Lower leg skin (tissue), 4 donors: Measurements from ENCODE around the gene RARB. TPM values are rescaled to one million over a fixed set of nuclear protein-coding genes. Genes with fewer than 3 reads are reported as not detected.
A peak's percentile ranks its signal among the peaks of the same experiment; 100 is the strongest.

Experiments
- DNase-seq, 2 donors: peaks; one replicate each; pipeline ENCODE4 v3.0.0-alpha.2; 2019; ENCODE audit warnings: low spot score in 2 of 2
- H3K4me3 ChIP-seq: fragments of 200-600 bp; sonication (generic); 2 replicates; pipeline ENCODE4 v1.5.1; 2017; ENCODE audit warnings: mild to moderate bottlenecking, low read depth; ENCODE audit not compliant: poor library complexity, severe bottlenecking
- CTCF ChIP-seq, 3 donors: fragments of 450-650 bp; IDR thresholded peaks; one replicate each; pipeline ENCODE4 v1.5.1; 2016; ENCODE audit warnings: antibody characterized with exemption in 3 of 3, mild to moderate bottlenecking in 3 of 3, moderate library complexity in 2 of 3
- POLR2A ChIP-seq, 2 donors: fragments of 450-650 bp; IDR thresholded peaks; one replicate each; pipeline ENCODE4 v1.6.1; 2016 to 2017; ENCODE audit warnings: antibody characterized with exemption in 2 of 2, mild to moderate bottlenecking in 1 of 2, moderate library complexity in 1 of 2
- WGBS, 2 donors: methylation state at CpG; one replicate each; pipeline ENCODE4 v1.1.5; 2018; 5-methylcytosine and 5-hydroxymethylcytosine counted together
- intact Hi-C: fragments of 100-400 bp; cut with DNase I; formaldehyde crosslinking; loops from one replicate; pipeline ENCODE4 v1.15.0; 2023; ENCODE audit warnings: low total_unique reads
- total RNA-seq, 4 donors: library from RNA; depleted of rRNA; stranded (reverse); fragments of >200 nt; gene quantifications; one replicate each; pipeline ENCODE4 v1.1.0, GENCODE V29; 2016

RARB gene
- total RNA-seq, 4 donors from 2014 or later = 0.34 to 6.5 (median 4.4) TPM; not detected in 1

GRCh38 chr3:25597535-25598101, 169.6 kb downstream of the RARB start:
- intact Hi-C loops = no loop called here
- no peak overlapping the region for H3K4me3 ChIP-seq
- TF ChIP-seq CTCF (IDR thresholded peaks at IDR 0.05) = no peak
- no peak for TF ChIP-seq POLR2A (IDR thresholded peaks at IDR 0.05)
- 81 to 84% methylated on average over 1 of the region's 1 CpG for WGBS, 2 donors
- DNase-seq = no peak

DNA sequence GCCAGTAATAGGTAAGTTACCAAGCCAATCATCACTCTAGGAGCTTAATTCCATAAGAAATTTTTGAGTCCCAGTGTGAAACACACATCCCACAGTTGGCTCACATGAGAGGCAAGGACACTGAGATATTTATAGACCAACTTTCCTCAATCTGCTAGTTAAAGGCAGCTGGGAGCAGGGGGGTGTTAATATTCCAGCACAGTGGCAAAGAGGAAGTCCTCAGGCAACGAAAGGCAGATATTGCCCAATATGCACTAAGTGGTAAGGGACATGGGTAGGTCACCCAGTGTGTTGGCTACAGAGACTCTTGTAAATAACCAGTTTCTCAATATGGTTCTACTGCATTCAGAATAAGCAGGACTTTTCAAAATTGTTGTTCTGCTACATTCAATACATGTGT, 175.6 kb downstream of the RARB start:
- intact Hi-C loops = no loop called here
- DNase-seq = peak in 1 of 2 donors; percentile 29

GRCh38 chr3:25604107-25604805, 176.2 kb downstream of the RARB start:
- DNase-seq = no peak
- 69 to 78% methylated on average over 5 of the region's 5 CpGs for WGBS, 2 donors
- H3K4me3 ChIP-seq = no peak overlapping the region
- intact Hi-C loops = no loop called here
- TF ChIP-seq CTCF (IDR thresholded peaks at IDR 0.05) = no peak
- TF ChIP-seq POLR2A (IDR thresholded peaks at IDR 0.05) = no peak

More for the DNA sequence above, 175.6 kb downstream of the RARB start:
- WGBS, 2 donors = 44% methylated on average over 1 of the region's 1 CpG
- no peak overlapping the region for H3K4me3 ChIP-seq
- TF ChIP-seq CTCF (IDR thresholded peaks at IDR 0.05) = no peak
- TF ChIP-seq POLR2A (IDR thresholded peaks at IDR 0.05) = no peak

GRCh38 chr3:25610167-25610566, 182.1 kb downstream of the RARB start:
- TF ChIP-seq CTCF (IDR thresholded peaks at IDR 0.05) (no peak), POLR2A (IDR thresholded peaks at IDR 0.05) (no peak)
- H3K4me3 ChIP-seq = no peak overlapping the region
- intact Hi-C loops = no loop called here
- DNase-seq = no peak
- 100% methylated on average over 1 of the region's 1 CpG for WGBS, 2 donors

DNA sequence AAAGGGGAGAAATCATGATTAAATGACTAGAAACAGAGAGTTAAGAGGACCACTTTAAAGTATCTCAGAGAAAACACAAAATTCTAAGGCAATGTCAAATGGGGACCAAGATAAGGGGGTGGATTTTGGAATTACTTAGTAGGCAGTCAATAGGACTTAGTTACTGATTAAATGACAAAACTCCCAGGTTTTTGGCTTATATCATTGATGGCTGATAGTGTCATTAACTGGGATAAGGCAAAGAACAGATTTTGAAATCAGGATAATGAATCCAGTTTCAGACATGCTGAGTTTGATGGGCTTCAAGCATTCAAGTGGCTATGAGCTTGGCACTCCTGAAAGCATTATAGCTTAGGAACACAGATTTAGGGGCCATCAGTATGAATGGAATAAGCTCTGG, 182.7 kb downstream of the RARB start:
- intact Hi-C loops = no loop called here
- no peak for DNase-seq
- TF ChIP-seq POLR2A (IDR thresholded peaks at IDR 0.05) (no peak), CTCF (IDR thresholded peaks at IDR 0.05) (no peak)
- H3K4me3 ChIP-seq = no peak overlapping the region
